ENCODE data around the gene FBXO24.
"Not testable (repeated sequence)": the region's sequence is repeated elsewhere in the genome, so short reads cannot be mapped to it uniquely, and the experiment has no call there.

FBXO24 gene

GRCh38 chr7:100540073-100540723 is 45.9 kb upstream of the FBXO24 start:
- peak overlapping the region; percentile 87 to 95 (median 87) for H3K4me3 Mint-ChIP-seq
- no peak overlapping the region for H3K27ac Mint-ChIP-seq
- peaks cover 31% of the 10 kb centered on the region for H3K4me1 Mint-ChIP-seq
- no peaks in the 10 kb centered on the region for H3K36me3 Mint-ChIP-seq (ENCODE audit: low read depth)
- no peaks in the 10 kb centered on the region for H3K9me3 Mint-ChIP-seq
- peaks cover 4% of the 10 kb centered on the region for H3K27me3 Mint-ChIP-seq (ENCODE audit: low read depth)
- no peak for TF ChIP-seq CTCF (IDR thresholded peaks at IDR 0.05; ENCODE audit: unreplicated experiment in 3 of 3)

GRCh38 chr7:100541309-100541708 is 44.8 kb upstream of the FBXO24 start:
- not testable (repeated sequence) for H3K27me3 Mint-ChIP-seq (ENCODE audit: low read depth); H3K27ac Mint-ChIP-seq; H3K36me3 Mint-ChIP-seq (ENCODE audit: low read depth); H3K9me3 Mint-ChIP-seq
- Mint-ChIP-seq H3K4me3 (peak overlapping the region; percentile 10 to 68 (median 48)), H3K4me1 (peaks cover 42% of the 10 kb centered on the region)

GRCh38 chr7:100543586-100543985 is 42.5 kb upstream of the FBXO24 start:
- H3K4me3 Mint-ChIP-seq: peak overlapping the region in 1 of 3 experiments; percentile 13
- peaks cover 4% of the 10 kb centered on the region for H3K27me3 Mint-ChIP-seq (ENCODE audit: low read depth)
- no peaks in the 10 kb centered on the region for H3K36me3 Mint-ChIP-seq (ENCODE audit: low read depth)
- H3K9me3 Mint-ChIP-seq: no peaks in the 10 kb centered on the region
- peaks cover 56% of the 10 kb centered on the region for H3K4me1 Mint-ChIP-seq
- H3K27ac Mint-ChIP-seq: peak overlapping the region in 2 of 3 experiments; percentile 40 to 88
- TF ChIP-seq CTCF (IDR thresholded peaks at IDR 0.05; ENCODE audit: unreplicated experiment in 3 of 3): no peak

GRCh38 chr7:100544386-100544785 is 41.7 kb upstream of the FBXO24 start:
- Mint-ChIP-seq H3K9me3 (no peaks in the 10 kb centered on the region), H3K36me3 (ENCODE audit: low read depth) (no peaks in the 10 kb centered on the region), H3K4me1 (peaks cover 53% of the 10 kb centered on the region), H3K4me3 (no peak overlapping the region), H3K27me3 (ENCODE audit: low read depth) (peaks cover 4% of the 10 kb centered on the region), H3K27ac (peak overlapping the region; percentile 88 to 93 (median 89))
- no peak for TF ChIP-seq CTCF (IDR thresholded peaks at IDR 0.05; ENCODE audit: unreplicated experiment in 3 of 3)

GRCh38 chr7:100544967-100545359 is 41.2 kb upstream of the FBXO24 start:
- H3K4me1 Mint-ChIP-seq: peaks cover 53% of the 10 kb centered on the region
- no peaks in the 10 kb centered on the region for H3K36me3 Mint-ChIP-seq (ENCODE audit: low read depth)
- H3K4me3 Mint-ChIP-seq: peak overlapping the region in 1 of 3 experiments; percentile 15
- peak overlapping the region; percentile 88 to 93 (median 89) for H3K27ac Mint-ChIP-seq
- no peak for TF ChIP-seq CTCF (IDR thresholded peaks at IDR 0.05; ENCODE audit: unreplicated experiment in 3 of 3)
- H3K27me3 Mint-ChIP-seq (ENCODE audit: low read depth): peaks cover 4% of the 10 kb centered on the region
- no peaks in the 10 kb centered on the region for H3K9me3 Mint-ChIP-seq

- no peaks in the 10 kb centered on the region for H3K9me3 Mint-ChIP-seq
- peaks cover 4% of the 10 kb centered on the region for H3K27me3 Mint-ChIP-seq (ENCODE audit: low read depth)
- peak overlapping the region; percentile 0 to 35 (median 34) for H3K4me3 Mint-ChIP-seq
- peaks cover 53% of the 10 kb centered on the region for H3K4me1 Mint-ChIP-seq
- TF ChIP-seq CTCF (IDR thresholded peaks at IDR 0.05; ENCODE audit: unreplicated experiment in 3 of 3): no peak
- peak overlapping the region; percentile 88 to 93 (median 89) for H3K27ac Mint-ChIP-seq
- peaks cover 4% of the 10 kb centered on the region for H3K36me3 Mint-ChIP-seq (ENCODE audit: low read depth)
Measured at GRCh38 chr7:100545360-100546128, 40.6 kb upstream of the FBXO24 start.

Data from nephron (organoid).